CD4-positive, alpha-beta T cell treated with Interleukin-1 beta for 1 hour (primary cell): ENCODE measurements around the gene OGDH.

Experiments used
- DNase-seq, 2 donors: peaks; one replicate each; pipeline ENCODE4 v3.0.0-alpha.2; 2020 to 2022

The OGDH gene

DNA sequence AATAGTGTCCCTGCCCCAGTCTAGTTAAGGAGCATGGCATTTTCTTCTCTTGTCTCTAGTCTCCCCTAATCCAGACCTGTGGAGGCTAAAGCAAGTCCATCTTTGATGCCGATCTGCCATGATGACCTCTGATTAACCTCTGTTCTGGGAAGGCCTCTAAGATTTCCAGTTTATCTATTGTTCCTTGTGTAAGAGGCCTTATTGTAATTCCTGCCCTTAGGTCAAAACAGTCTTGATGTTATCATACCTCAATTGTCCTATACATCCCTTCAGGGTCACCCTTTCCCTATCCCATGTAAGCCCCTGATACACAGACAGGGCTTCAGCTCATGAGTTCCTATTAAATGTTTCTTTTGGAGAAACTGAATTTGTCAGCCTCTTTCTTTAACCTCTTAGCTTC lies 137.3 kb downstream of the OGDH start:
- no peak for DNase-seq

DNA sequence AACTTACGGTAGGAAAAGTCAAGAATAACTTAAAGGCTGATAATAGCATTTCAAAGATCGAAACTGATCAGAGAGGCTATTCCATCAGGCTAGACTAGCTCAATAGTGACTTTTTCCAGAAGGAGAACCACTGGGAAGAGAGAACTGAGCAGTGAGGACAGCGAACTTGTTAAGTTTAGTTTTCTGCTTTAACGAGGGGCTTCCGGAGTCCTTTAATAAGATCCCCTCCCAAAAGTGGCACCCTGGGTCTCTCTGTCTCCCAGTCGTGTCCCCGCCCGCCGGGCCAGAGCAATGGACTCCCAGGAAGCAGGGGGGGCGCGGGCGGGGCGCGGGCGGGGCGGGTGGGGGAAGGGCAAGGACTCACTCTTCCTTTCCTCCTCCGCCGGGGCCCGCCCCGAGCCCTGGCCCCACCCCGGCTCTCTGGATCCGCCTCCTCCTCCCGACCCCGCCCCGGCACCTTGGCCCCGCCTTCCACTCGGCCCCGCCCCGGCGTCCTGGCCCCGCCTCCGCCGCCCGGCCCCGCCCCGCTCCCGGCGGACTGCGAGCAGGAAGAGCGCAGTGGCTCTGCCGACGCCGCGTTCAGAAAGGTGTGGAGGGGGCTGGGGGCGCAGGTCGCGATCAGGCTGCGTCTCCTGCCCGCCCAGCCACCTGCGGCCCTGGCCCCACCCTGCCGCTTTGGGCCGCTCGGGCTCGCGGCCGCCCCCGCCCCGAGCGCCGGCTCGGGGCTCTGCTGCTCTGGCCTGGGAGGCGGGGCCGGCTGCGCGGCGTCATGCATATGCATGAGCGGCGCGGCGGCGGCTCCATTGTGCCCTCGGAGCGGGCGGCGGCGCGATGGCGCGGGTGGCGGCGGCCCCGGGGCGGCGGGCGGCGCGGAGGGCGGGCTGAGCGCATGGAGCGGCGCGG lies 141.9 kb downstream of the OGDH start, which contains the start of gene ZMIZ2:
Gene ZMIZ2 (plus strand): TSS at position 803 of the 903 bp plus-strand sequence. CDS start 7,403 bp downstream, outside the sequence.
- DNase-seq: peak; percentile 92

DNA sequence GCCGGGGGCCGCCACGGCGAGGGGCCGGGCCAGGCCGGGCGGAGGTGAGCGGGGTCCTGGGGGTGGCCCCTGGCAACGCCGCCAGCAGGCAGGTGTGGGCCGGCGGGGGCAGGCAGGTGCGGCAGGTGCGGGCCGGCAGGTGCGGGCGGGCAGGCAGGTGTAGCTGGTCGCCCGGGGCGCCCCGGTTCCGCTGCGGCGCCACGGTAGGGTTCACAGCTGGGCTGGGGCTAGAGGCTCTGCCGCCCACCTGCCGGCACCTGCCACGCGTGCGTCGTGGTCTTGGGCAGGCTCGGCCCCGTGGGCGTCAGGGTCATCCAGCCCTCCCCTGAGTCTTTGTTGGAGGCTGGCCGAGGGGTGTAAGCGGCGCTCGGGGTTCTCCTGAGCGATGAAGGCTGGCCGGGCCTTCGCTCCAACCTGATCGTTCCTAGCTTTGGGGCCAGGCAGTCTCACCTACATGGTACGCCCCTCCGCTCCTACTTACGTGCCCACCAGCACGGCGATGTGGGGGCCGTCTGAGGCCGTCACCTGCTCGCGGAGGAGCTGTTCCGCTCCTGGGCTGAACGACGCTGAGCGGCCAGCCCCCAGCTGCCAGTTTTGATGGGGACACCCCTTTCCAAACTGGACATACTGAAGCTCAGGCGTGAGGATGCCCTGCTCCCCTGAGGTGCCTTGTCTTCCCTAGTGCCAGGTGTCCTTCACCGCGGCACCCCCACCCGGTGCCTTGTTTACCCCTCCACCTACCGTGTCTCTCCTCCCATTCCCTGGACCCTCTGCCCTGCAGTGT lies 142.7 kb downstream of the OGDH start:
- DNase-seq: no peak

DNA sequence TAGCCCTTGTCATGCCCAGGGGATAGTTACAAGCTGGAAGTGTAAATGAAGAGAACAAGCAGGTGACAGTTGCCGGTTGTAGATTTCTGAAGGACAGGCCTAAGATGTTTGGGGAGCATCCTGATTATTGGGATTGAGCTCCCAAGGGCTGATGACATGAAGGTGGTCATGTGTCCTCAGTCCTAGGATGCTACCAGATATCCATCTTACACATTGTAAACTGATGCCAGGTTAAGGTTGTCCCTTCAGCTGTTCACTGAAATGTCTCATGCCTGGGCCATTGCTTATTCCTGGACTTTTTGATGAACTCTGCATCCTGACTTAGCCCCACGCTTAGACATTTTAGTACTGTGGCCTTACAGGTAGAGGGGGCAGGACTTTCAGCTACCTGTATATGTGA lies 143.6 kb downstream of the OGDH start:
- DNase-seq: no peak

DNA sequence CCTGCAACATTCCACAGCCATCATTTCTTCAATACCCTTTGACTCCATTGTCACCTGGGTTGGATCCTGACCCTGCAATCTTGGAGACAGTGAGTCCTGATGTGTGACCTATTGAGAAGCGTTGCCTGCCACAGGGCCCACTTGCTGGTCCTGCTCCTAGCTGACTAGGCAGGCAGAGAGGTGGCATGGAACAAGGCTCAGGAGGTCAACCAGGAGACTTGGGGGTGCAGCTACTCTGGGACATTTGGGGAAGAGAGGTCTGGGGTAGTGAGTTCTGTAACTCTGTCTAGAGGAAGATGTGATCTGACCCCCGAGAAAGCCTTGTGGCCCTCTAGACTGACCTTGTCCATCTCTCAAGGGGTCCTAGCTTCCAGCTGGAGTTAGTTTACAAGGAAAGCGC lies 144.0 kb downstream of the OGDH start:
- no peak for DNase-seq

DNA sequence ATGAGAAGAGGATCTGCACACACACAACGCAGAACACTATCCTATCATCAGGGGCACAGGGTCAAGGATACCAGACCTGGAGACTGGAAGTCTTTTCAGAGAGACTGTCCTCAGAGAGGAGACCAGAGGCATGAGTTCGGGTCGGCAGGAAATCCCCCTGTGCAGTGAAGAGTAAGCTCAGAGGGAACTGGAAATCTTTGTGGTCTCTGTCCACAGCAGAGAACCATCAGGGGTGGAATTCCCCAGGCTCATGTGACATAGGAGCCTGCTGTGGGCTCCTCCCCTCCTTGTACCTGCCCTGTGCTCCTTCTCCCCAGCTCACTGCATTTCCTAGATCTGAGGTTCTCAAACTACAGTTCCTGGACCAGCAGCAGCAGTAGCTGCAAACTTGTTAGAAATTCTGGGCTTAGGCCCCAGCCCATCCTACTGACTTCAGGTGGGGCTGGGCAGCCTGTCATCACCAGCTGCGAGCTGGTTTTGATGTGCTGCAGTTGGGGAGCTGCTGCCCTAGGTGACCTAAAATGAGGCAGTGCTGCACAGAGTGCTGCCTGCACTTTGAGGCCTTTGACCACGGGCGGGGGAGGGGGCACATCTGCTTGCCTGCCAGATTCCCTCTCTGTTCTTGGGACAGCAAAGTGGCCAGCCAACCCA lies 144.6 kb downstream of the OGDH start:
- DNase-seq: peak; percentile 76 to 79

DNA sequence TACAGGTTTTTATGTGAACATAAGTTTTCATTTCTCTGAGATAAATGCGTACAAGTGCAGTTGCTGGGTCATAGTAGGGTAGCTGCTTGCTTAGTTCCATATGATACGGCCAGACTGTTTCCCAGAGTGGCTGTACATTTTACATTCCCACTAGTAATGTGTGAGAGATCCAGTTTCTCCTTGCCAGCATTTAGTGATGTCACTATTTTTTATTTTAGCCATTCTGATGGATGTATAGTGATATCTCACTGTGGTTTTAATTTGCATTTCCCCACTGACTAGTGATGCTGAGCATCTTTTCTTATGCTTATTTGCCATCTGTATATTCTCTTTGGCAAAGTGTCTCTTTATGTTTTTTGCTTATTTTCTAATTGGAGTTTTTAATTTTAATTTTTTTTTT lies 146.4 kb downstream of the OGDH start:
- DNase-seq: no peak

DNA sequence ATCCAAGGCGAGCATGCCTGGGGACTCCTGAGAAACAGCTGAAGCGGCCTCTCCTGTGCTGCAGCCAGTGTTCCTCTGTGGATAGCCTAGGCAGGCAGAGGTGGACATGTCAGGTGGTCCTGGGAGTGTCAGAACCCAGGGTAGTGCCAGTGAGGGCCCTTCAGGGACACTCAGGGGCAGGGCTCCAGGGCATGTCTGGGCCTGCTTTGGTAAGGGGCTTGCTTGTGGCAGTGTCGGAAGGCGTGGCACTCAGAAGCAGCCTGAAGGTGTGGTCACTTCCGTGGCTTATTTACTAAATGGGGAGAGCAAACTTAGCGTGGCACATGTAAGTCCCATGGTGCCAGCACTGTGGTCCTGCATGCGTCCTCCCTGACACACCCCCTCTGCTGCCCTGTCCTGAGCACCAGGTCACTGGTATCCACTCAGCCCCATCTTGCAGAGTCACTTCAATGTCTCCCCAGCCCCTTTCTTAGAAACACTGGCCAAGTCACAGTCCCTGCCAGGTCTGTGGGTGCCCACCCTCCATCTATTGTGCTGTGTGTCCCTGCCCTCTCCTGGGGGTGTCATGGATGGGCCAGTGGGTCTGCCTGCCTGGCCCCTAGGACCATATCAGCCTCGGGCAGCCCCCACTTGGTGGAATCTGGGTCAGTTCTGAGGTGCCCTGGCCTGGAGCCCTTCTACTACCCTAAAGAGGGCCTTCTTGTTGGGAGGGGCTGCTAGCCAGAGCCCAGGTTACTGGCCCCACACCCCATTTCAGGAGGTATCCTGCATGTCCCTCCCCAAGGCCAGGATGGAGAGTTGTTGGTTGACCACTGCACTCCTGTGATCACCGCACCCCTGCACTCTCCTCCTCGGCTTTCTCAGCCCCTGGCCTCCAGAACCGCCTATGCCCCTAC lies 148.6 kb downstream of the OGDH start:
- DNase-seq: no peak

DNA sequence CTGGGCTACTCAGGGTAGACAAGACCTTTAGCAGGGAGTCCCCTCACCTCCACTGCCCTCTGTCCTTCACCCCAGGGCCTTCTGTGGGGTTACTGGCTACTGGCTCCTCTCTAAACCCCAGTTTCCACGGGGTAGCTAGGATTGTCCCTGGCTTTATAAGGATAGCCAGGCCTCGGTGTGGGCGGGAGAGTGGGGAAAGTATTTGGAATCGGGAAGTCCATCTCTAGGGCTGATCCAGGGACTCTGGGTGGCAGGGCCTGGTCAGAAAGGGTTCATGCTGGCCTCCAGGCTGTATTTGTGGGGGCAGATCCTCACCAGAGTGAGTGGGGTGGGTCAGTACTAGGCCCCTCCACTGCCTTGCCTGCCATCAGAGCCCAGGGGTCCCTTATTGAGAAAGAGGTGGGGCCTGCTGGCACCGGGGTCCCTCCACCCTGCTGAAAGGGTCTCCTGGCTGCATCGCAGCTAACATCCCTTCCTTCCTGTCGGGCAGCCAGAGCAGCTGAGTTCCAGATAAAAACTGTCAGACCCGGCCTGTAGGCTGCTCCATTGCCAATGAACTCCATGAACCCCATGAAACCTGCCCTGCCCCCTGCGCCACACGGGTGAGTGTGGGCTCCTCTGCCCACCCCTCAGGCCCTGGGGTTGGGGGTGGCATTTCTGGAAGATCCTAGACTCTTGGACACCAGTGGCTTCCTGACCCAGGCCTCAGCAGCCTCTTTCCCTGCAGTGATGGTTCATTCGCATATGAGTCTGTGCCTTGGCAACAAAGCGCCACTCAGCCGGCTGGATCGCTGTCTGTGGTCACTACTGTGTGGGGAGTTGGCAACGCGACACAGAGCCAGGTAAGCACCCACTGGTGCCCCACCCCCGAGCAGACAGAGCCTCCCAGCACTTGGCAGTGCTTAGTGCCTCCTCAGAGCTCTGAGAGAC lies 149.5 kb downstream of the OGDH start:
- no peak for DNase-seq

DNA sequence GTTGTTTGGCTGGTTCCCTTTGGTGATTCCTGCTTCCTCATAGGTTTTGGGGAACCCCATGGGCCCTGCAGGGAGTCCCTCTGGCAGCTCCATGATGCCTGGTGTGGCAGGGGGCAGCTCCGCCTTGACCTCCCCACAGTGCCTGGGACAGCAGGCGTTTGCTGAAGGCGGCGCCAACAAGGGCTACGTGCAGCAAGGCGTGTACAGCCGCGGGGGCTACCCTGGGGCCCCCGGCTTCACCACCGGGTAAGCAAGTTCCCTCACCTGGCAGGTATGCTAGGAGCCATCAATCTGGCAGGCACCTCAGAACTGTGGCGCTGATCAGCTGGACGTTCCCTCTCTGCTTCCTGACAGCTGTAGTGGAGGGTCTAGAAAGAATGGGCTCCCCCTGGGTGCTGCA lies 150.5 kb downstream of the OGDH start:
- DNase-seq: no peak

DNA sequence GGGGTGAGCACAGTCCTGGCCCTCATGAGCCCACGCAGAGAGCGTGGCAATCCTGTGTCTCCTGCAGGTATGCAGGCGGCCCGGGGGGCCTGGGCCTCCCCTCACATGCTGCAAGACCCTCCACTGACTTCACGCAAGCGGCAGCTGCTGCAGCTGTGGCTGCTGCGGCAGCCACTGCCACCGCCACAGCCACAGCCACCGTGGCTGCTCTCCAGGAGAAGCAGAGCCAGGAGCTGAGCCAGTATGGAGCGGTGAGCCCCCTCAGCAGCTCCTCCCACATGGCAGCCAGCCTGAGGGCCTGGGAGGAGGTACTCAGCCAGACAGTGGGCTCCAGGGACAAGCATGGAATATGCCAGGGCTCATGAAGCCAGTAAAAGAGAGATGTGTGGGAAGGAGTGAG lies 150.9 kb downstream of the OGDH start:
- DNase-seq: no peak

DNA sequence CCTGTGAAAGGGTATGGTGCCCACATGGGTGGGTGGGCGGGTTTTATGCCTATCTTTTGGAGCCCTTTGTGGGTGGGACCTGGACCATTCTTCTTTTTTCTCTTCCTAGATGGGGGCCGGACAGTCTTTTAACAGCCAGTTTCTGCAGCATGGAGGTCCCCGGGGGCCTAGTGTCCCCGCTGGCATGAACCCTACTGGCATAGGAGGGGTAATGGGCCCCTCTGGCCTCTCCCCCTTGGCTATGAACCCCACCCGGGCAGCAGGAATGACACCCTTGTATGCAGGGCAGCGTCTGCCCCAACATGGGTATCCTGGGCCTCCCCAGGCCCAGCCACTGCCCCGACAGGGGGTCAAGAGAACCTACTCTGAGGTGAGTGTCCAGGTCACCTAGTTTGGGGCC lies 151.3 kb downstream of the OGDH start:
- no peak for DNase-seq
